Astrocyte of the spinal cord (primary cell): ENCODE results near the gene GPR65.

Source experiments
- DNase-seq: peaks from one replicate; pipeline ENCODE4 v3.0.0; 2011; ENCODE audit warnings: low read depth, low spot score
- H3K4me3 ChIP-seq: 2 replicates; pipeline ENCODE4 v1.5.1; 2011; ENCODE audit warnings: low read depth, mild to moderate bottlenecking, low read length, moderate library complexity
- in situ Hi-C: cut with HindIII; loops from 2 replicates; pipeline ENCODE4 v1.10.0; 2017; ENCODE audit warnings: low sequenced_read_pairs
- TF ChIP-seq, protein P1 (sequence below): IDR thresholded peaks from 2 replicates; pipeline ENCODE4 v1.5.1; 2012; ENCODE audit warnings: low read depth, mild to moderate bottlenecking, low read length, inconsistent platforms

Gene GPR65

GRCh38 chr14:88005050-88005481, at the start of gene GPR65:
Gene GPR65 (plus strand): TSS chr14:88005135. CDS start chr14:88010848, 5,713 bp downstream.
- in situ Hi-C loops = no loop called here
- TF ChIP-seq, protein P1, sequence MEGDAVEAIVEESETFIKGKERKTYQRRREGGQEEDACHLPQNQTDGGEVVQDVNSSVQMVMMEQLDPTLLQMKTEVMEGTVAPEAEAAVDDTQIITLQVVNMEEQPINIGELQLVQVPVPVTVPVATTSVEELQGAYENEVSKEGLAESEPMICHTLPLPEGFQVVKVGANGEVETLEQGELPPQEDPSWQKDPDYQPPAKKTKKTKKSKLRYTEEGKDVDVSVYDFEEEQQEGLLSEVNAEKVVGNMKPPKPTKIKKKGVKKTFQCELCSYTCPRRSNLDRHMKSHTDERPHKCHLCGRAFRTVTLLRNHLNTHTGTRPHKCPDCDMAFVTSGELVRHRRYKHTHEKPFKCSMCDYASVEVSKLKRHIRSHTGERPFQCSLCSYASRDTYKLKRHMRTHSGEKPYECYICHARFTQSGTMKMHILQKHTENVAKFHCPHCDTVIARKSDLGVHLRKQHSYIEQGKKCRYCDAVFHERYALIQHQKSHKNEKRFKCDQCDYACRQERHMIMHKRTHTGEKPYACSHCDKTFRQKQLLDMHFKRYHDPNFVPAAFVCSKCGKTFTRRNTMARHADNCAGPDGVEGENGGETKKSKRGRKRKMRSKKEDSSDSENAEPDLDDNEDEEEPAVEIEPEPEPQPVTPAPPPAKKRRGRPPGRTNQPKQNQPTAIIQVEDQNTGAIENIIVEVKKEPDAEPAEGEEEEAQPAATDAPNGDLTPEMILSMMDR = no peak
- no peak for DNase-seq
- no peak within 1 kb of the TSS for H3K4me3 ChIP-seq

- in situ Hi-C loops = no loop called here
- H3K4me3 ChIP-seq = no peak overlapping the region
- no peak for DNase-seq
- TF ChIP-seq, protein P1 = no peak
Measured at GRCh38 chr14:87955501-87955900, 49.4 kb upstream of the GPR65 start.

GRCh38 chr14:87960013-87960787, 44.7 kb upstream of the GPR65 start:
- TF ChIP-seq, protein P1 = no peak
- no peak for DNase-seq
- in situ Hi-C loops = no loop called here
- H3K4me3 ChIP-seq = no peak overlapping the region

DNA sequence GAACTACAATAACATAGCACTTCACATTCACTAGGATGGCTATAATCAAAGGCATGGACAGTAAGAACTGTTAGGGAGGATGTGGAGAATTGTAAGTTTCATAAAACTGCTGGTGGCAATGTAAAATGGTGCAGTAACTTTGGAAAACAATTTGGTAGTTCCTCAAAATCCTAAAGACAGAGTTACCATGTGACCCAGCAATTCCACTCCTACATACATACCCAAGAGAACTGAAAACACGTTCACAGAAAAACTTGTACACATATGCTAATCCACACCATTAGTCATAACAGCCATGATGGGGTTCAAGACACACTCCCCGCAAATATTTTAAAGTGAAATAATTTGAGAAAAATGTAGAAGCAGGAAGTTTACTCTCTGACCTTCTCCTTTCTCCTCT, 43.7 kb upstream of the GPR65 start:
- no peak for DNase-seq
- in situ Hi-C loops = no loop called here
- TF ChIP-seq, protein P1 = no peak
- H3K4me3 ChIP-seq = no peak overlapping the region

- H3K4me3 ChIP-seq = no peak overlapping the region
- in situ Hi-C loops = no loop called here
- peak; percentile 28 for DNase-seq
- TF ChIP-seq, protein P1 = no peak
Measured at GRCh38 chr14:87966816-87967215, 38.1 kb upstream of the GPR65 start.

DNA sequence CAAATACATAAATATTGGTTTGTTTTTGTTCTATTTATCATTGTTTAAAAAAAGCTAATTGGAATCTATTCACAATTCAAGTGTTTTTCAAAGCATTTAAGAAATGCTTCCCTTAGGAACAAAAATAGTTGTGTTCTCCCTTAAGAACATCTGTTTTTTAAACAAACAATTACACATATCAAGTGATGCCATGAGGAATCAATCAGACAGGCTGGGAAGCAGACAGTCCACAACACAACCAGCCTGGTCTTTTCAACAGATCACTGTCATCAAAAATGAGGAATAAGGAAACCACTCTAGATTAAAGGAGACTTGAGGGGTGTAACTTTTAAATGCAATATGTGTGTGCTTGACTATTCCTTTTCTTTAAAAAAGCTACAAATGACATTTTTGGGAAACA, 37.4 kb upstream of the GPR65 start:
- TF ChIP-seq, protein P1 = no peak
- DNase-seq = no peak
- H3K4me3 ChIP-seq = no peak overlapping the region
- in situ Hi-C loops = no loop called here
